Nucleus accumbens (tissue), 56 donors: ENCODE results near the gene RNLS.
A peak's percentile ranks its signal among the peaks of the same experiment; 100 is the strongest.

Source experiments
- DNase-seq, 56 donors: peaks; one replicate each; lab custom pipeline; 2025; lab: John Stamatoyannopoulos, UW

Gene RNLS

GRCh38 chr10:88555190-88555908 lies 27.8 kb downstream of the RNLS start:
- DNase-seq: no peak

- peak in 22 of 56 donors; percentile 0 to 59 (median 8) for DNase-seq
Measured at GRCh38 chr10:88553116-88553752, 29.9 kb downstream of the RNLS start.

- no peak for DNase-seq
Measured at GRCh38 chr10:88551246-88551645, 31.9 kb downstream of the RNLS start.

GRCh38 chr10:88546497-88546896 lies 36.6 kb downstream of the RNLS start:
- no peak for DNase-seq

- no peak for DNase-seq
Measured at GRCh38 chr10:88545359-88545758, 37.8 kb downstream of the RNLS start.

- DNase-seq: no peak
Measured at GRCh38 chr10:88544140-88544870, 38.8 kb downstream of the RNLS start.

- no peak for DNase-seq
Measured at GRCh38 chr10:88542522-88542921, 40.6 kb downstream of the RNLS start.

GRCh38 chr10:88541116-88541626 lies 41.9 kb downstream of the RNLS start:
- DNase-seq: no peak

GRCh38 chr10:88540351-88540750 lies 42.8 kb downstream of the RNLS start:
- DNase-seq: no peak

- no peak for DNase-seq
Measured at GRCh38 chr10:88538048-88538447, 45.1 kb downstream of the RNLS start.

- no peak for DNase-seq
Measured at GRCh38 chr10:88537322-88537721, 45.8 kb downstream of the RNLS start.

GRCh38 chr10:88536437-88536836 lies 46.7 kb downstream of the RNLS start:
- no peak for DNase-seq

- DNase-seq: no peak
Measured at GRCh38 chr10:88534072-88534665, 48.9 kb downstream of the RNLS start.

GRCh38 chr10:88531392-88532052 lies 51.6 kb downstream of the RNLS start:
- DNase-seq: no peak

- DNase-seq: no peak
Measured at GRCh38 chr10:88530629-88531391, 52.3 kb downstream of the RNLS start.

- no peak for DNase-seq
Measured at GRCh38 chr10:88530093-88530492, 53.0 kb downstream of the RNLS start.

- no peak for DNase-seq
Measured at GRCh38 chr10:88528806-88529570, 54.1 kb downstream of the RNLS start.

GRCh38 chr10:88528201-88528600 lies 54.9 kb downstream of the RNLS start:
- no peak for DNase-seq

- no peak for DNase-seq
Measured at GRCh38 chr10:88527245-88527644, 55.9 kb downstream of the RNLS start.
